Spleen (tissue), 11 donors: ENCODE data around the gene TMC5. TPM values are rescaled to one million over a fixed set of nuclear protein-coding genes. Genes with fewer than 3 reads are reported as not detected.

Experiments
- DNase-seq: peaks from one replicate; pipeline ENCODE4 v3.0.0-alpha.2; 2020
- H3K27ac ChIP-seq, 8 donors: fragments of 200-600 bp; sonication (generic) in 7 of 8; 1 replicate in 4 of 8; 2 replicates in 4 of 8; pipeline versions ENCODE4 v1.5.0 to v1.8.0; 2016 to 2021; ENCODE audit warnings: inconsistent platforms in 4 of 8, mild to moderate bottlenecking in 4 of 8, moderate library complexity in 1 of 8
- H3K27me3 ChIP-seq, 7 donors: fragments of 200-600 bp; sonication (generic) in 6 of 7; replicated peaks in 1 of 7; 1 replicate in 4 of 7; 2 replicates in 3 of 7; pipeline versions ENCODE4 v1.5.0 to v1.8.0; 2016 to 2021; ENCODE audit warnings: inconsistent platforms in 3 of 7, mild to moderate bottlenecking in 1 of 7
- H3K36me3 ChIP-seq, 6 donors: fragments of 200-600 bp; sonication (generic) in 5 of 6; 1 replicate in 4 of 6; 2 replicates in 2 of 6; pipeline versions ENCODE4 v1.5.0 to v1.8.0; 2016 to 2021; ENCODE audit warnings: inconsistent platforms in 2 of 6
- H3K4me1 ChIP-seq, 6 donors: fragments of 200-600 bp; sonication (generic) in 5 of 6; 1 replicate in 3 of 6; 2 replicates in 3 of 6; pipeline versions ENCODE4 v1.5.0 to v1.8.0; 2016 to 2021; ENCODE audit warnings: inconsistent platforms in 3 of 6
- H3K4me3 ChIP-seq, 8 donors: fragments of 200-600 bp; sonication (generic) in 7 of 8; 1 replicate in 4 of 8; 2 replicates in 4 of 8; pipeline versions ENCODE4 v1.5.0 to v1.8.0; 2016 to 2021; ENCODE audit warnings: inconsistent platforms in 4 of 8, mild to moderate bottlenecking in 4 of 8, moderate library complexity in 2 of 8
- H3K9me3 ChIP-seq, 8 donors: fragments of 200-600 bp; sonication (generic) in 7 of 8; 1 replicate in 4 of 8; 2 replicates in 4 of 8; pipeline versions ENCODE4 v1.5.0 to v1.8.0; 2016 to 2021; ENCODE audit warnings: inconsistent platforms in 4 of 8
- POLR2A ChIP-seq, 3 donors: fragments of 450-650 bp; IDR thresholded peaks; one replicate each; pipeline ENCODE4 v1.5.1; 2017; ENCODE audit warnings: antibody characterized with exemption in 3 of 3, mild to moderate bottlenecking in 1 of 3
- POLR2AphosphoS5 ChIP-seq, 3 donors: sonication (generic); formaldehyde crosslinking; IDR thresholded peaks; one replicate each; pipeline ENCODE4 v1.5.1; 2017; ENCODE audit warnings: antibody characterized with exemption in 3 of 3
- WGBS, 5 donors: extraction: QIAGEN DNeasy Blood & Tissue Kit in 3 of 5; methylation state at CpG; one replicate each; pipeline versions ENCODE4 v1.1.5 to v1.1.7; 2013 to 2018; 5-methylcytosine and 5-hydroxymethylcytosine counted together
- intact Hi-C: fragments of 100-400 bp; cut with DNase I; formaldehyde crosslinking; loops from one replicate; pipeline ENCODE4 v1.15.0; 2023; ENCODE audit warnings: low total_unique reads
- polyA plus RNA-seq, 3 donors: library from polyadenylated mRNA; stranded (reverse); fragments of 200-250 nt; gene quantifications; one replicate each; pipeline ENCODE4 v1.2.1, GENCODE V29; 2013
- total RNA-seq, 7 donors: library from RNA; depleted of rRNA in 3 of 7; stranded (reverse); fragments of >200 nt in 3 of 7; fragmentation: NEBNext Ultra II Directional in 4 of 7; extraction: Animal tissue kit (Norgen Biotek cat#: 25700) in 4 of 7; gene quantifications; one replicate each; pipeline versions ENCODE4 v1.1.0 to v1.2.1, GENCODE V29; 2016 to 2021
- TF ChIP-seq, protein P1 (sequence below), 11 experiments: fragments of 200-600 bp in 7 of 11; fragments of 450-650 bp in 4 of 11; sonication (generic) in 4 of 11; IDR thresholded peaks in 8 of 11; conservative IDR thresholded peaks in 3 of 11; 1 replicate in 7 of 11; 2 replicates in 4 of 11; pipeline versions ENCODE4 v1.4.0 to v1.8.0; 2016 to 2021; ENCODE audit warnings: antibody characterized with exemption in 11 of 11, inconsistent platforms in 4 of 11, mild to moderate bottlenecking in 1 of 11
- donor health status: healthy with polysubstance abuse.
- donor health status: DM: no; HTN: no; CAD: no; lungs with moderate emphysema.
- donor health status: DM: no; HTN: no; CAD: no.
- donor health status: Bipolar disorder and iron deficiency.
- donor health status: healthy.
- donor health status: DM: no; HTN: no; CAD: no.
- donor health status: DM: yes; HTN: yes; CAD: no.

Gene TMC5
- total and polyA plus RNA-seq, 10 donors = 0.05 to 0.30 (median 0.16) TPM; not detected in 4

DNA sequence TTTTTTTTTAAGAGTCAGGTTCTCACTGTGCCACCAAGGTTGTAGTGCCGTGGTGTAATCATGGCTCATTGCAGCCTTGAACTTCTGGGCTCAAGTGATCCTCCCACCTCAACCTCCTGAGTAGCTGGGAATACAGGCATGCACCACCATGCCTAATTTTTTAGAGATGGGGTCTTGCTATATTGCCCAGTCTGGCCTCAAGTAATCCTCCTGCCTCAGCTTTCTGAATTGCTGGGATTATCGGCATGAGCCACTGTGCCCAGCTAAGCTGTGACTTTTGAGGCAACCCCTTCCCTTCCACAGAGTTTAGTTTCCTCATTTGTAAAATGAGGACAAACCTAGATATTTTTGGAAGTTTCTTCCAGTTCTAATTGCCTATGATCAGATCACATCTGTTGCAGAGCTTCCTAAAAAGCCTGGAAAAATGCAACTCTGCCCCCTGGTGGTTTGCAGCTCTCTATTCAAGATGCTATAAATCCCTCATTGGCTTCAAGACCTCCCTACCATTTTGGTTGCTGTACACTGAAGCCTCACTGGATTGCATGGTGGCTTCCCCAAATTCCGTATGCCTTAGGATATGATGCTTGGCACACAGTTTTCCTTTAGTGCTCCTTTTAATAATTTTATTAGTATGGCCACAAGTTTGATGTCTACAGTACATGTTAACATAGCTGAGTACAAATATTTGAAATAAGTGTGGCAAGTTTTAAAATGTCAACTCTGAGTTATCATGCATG, 84.9 kb downstream of the TMC5 start:
- WGBS, 5 donors = 83 to 93% (median 92%) methylated on average over 3 of the region's 3 CpGs

GRCh38 chr16:19503461-19504075, 85.9 kb downstream of the TMC5 start:
- Histone ChIP-seq H3K4me1 (no peaks in the 10 kb centered on the region), H3K4me3 (no peak overlapping the region), H3K36me3 (peaks cover 0 to 100% (median 70%) of the 10 kb centered on the region in 6 donors), H3K27me3 (no peaks in the 10 kb centered on the region), H3K27ac (no peak overlapping the region), H3K9me3 (no peaks in the 10 kb centered on the region)
- TF ChIP-seq POLR2A (IDR thresholded peaks at IDR 0.05) = no peak
- no peak for TF ChIP-seq POLR2AphosphoS5 (IDR thresholded peaks at IDR 0.05)
- TF ChIP-seq, protein P1, sequence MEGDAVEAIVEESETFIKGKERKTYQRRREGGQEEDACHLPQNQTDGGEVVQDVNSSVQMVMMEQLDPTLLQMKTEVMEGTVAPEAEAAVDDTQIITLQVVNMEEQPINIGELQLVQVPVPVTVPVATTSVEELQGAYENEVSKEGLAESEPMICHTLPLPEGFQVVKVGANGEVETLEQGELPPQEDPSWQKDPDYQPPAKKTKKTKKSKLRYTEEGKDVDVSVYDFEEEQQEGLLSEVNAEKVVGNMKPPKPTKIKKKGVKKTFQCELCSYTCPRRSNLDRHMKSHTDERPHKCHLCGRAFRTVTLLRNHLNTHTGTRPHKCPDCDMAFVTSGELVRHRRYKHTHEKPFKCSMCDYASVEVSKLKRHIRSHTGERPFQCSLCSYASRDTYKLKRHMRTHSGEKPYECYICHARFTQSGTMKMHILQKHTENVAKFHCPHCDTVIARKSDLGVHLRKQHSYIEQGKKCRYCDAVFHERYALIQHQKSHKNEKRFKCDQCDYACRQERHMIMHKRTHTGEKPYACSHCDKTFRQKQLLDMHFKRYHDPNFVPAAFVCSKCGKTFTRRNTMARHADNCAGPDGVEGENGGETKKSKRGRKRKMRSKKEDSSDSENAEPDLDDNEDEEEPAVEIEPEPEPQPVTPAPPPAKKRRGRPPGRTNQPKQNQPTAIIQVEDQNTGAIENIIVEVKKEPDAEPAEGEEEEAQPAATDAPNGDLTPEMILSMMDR (IDR thresholded peaks at IDR 0.05 in 8 of 11, conservative IDR thresholded peaks at IDR 0.05 in 3 of 11) = no peak
- intact Hi-C loops = loop anchor here (5.0 kb wide), 1 partner anchor 416 kb away; no protein-coding TSS in a partner anchor
- WGBS, 5 donors = 95 to 99% (median 97%) methylated on average over 5 of the region's 5 CpGs
- DNase-seq = no peak

More for the DNA sequence above, 84.9 kb downstream of the TMC5 start:
- TF ChIP-seq, protein P1 (IDR thresholded peaks at IDR 0.05 in 8 of 11, conservative IDR thresholded peaks at IDR 0.05 in 3 of 11) = peak; percentile 31 to 85 (median 71)
- TF ChIP-seq POLR2AphosphoS5 (IDR thresholded peaks at IDR 0.05) = no peak
- peak; percentile 80 for DNase-seq
- Histone ChIP-seq H3K36me3 (peaks cover 0 to 100% (median 63%) of the 10 kb centered on the region in 6 donors), H3K4me1 (no peaks in the 10 kb centered on the region), H3K9me3 (no peaks in the 10 kb centered on the region), H3K4me3 (no peak overlapping the region), H3K27ac (no peak overlapping the region), H3K27me3 (no peaks in the 10 kb centered on the region)
- intact Hi-C loops = loop anchor here (5.0 kb wide), 1 partner anchor 415 kb away; no protein-coding TSS in a partner anchor

GRCh38 chr16:19505600-19506303, 88.1 kb downstream of the TMC5 start:
- TF ChIP-seq, protein P1 (IDR thresholded peaks at IDR 0.05 in 8 of 11, conservative IDR thresholded peaks at IDR 0.05 in 3 of 11) = no peak
- TF ChIP-seq POLR2A (IDR thresholded peaks at IDR 0.05) (no peak), POLR2AphosphoS5 (IDR thresholded peaks at IDR 0.05) (no peak)
- H3K27ac ChIP-seq = no peak overlapping the region
- peaks cover 0 to 100% (median 76%) of the 10 kb centered on the region in 6 donors for H3K36me3 ChIP-seq
- H3K4me3 ChIP-seq = no peak overlapping the region
- DNase-seq = no peak
- H3K27me3 ChIP-seq = no peaks in the 10 kb centered on the region
- WGBS, 5 donors = 80 to 90% (median 89%) methylated on average over 5 of the region's 5 CpGs
- intact Hi-C loops = no loop called here
- H3K9me3 ChIP-seq = no peaks in the 10 kb centered on the region
- H3K4me1 ChIP-seq = peaks cover 0 to 6% (median 0%) of the 10 kb centered on the region in 6 donors
